Left hindlimb (tissue), 1 donor: ENCODE results near the gene ASCL1.

Experiments used
- DNase-seq: peaks from one replicate; pipeline ENCODE4 v3.0.0-alpha.2; 2018

ASCL1 gene

GRCh38 chr12:102957339-102958050, at the start of gene ASCL1:
TSS of gene ASCL1 (plus strand) at chr12:102957674. CDS start at chr12:102958245, 571 bp downstream.
- DNase-seq, result peak; percentile 42

- no peak for DNase-seq
Measured at GRCh38 chr12:102907918-102908317, 49.6 kb upstream of the ASCL1 start.

- no peak for DNase-seq
Measured at GRCh38 chr12:102910137-102910536, 47.3 kb upstream of the ASCL1 start.

- DNase-seq, result no peak
Measured at GRCh38 chr12:102910792-102911191, 46.7 kb upstream of the ASCL1 start.

GRCh38 chr12:102911320-102911719, 46.2 kb upstream of the ASCL1 start:
- DNase-seq, result no peak

- no peak for DNase-seq
Measured at GRCh38 chr12:102912258-102912657, 45.2 kb upstream of the ASCL1 start.

GRCh38 chr12:102913453-102914226, 43.8 kb upstream of the ASCL1 start:
- DNase-seq, result no peak

GRCh38 chr12:102916252-102917025, 41.0 kb upstream of the ASCL1 start:
- no peak for DNase-seq

- no peak for DNase-seq
Measured at GRCh38 chr12:102917026-102917787, 40.3 kb upstream of the ASCL1 start, which contains the start of gene PAH. TSS of gene PAH (minus strand) at chr12:102917244. CDS start at chr12:102917130, 114 bp downstream.

GRCh38 chr12:102918840-102919239, 38.6 kb upstream of the ASCL1 start:
- no peak for DNase-seq

- DNase-seq, result no peak
Measured at GRCh38 chr12:102920271-102920670, 37.2 kb upstream of the ASCL1 start.

- no peak for DNase-seq
Measured at GRCh38 chr12:102921240-102921639, 36.2 kb upstream of the ASCL1 start.

- DNase-seq, result no peak
Measured at GRCh38 chr12:102927220-102927619, 30.3 kb upstream of the ASCL1 start.

GRCh38 chr12:102933168-102933567, 24.3 kb upstream of the ASCL1 start:
- DNase-seq, result no peak

- DNase-seq, result no peak
Measured at GRCh38 chr12:102939059-102939458, 18.4 kb upstream of the ASCL1 start.

- no peak for DNase-seq
Measured at GRCh38 chr12:102939670-102940222, 17.7 kb upstream of the ASCL1 start.

GRCh38 chr12:102946042-102946441, 11.4 kb upstream of the ASCL1 start:
- no peak for DNase-seq

GRCh38 chr12:102948941-102949352, 8.5 kb upstream of the ASCL1 start:
- peak; percentile 54 for DNase-seq

- no peak for DNase-seq
Measured at GRCh38 chr12:102950107-102950949, 7.1 kb upstream of the ASCL1 start.

- DNase-seq, result no peak
Measured at GRCh38 chr12:102950950-102951619, 6.4 kb upstream of the ASCL1 start.

- DNase-seq, result no peak
Measured at GRCh38 chr12:102951841-102952240, 5.6 kb upstream of the ASCL1 start.
